Loucy (cell line): Measurements from ENCODE around the gene ADAMTSL4.

Source experiments
- EZH2phosphoT487 ChIP-seq: fragments of 200-600 bp; IDR thresholded peaks from 2 replicates; pipeline ENCODE4 v1.6.1; 2018; ENCODE audit warnings: antibody characterized with exemption, mild to moderate bottlenecking, moderate library complexity, borderline replicate concordance
- TF ChIP-seq, protein P1 (sequence below): fragments of 200-600 bp; sonication (generic); conservative IDR thresholded peaks from 2 replicates; pipeline ENCODE4 v1.5.1; 2014; ENCODE audit warnings: mild to moderate bottlenecking, antibody characterized with exemption, low read length

DNA sequence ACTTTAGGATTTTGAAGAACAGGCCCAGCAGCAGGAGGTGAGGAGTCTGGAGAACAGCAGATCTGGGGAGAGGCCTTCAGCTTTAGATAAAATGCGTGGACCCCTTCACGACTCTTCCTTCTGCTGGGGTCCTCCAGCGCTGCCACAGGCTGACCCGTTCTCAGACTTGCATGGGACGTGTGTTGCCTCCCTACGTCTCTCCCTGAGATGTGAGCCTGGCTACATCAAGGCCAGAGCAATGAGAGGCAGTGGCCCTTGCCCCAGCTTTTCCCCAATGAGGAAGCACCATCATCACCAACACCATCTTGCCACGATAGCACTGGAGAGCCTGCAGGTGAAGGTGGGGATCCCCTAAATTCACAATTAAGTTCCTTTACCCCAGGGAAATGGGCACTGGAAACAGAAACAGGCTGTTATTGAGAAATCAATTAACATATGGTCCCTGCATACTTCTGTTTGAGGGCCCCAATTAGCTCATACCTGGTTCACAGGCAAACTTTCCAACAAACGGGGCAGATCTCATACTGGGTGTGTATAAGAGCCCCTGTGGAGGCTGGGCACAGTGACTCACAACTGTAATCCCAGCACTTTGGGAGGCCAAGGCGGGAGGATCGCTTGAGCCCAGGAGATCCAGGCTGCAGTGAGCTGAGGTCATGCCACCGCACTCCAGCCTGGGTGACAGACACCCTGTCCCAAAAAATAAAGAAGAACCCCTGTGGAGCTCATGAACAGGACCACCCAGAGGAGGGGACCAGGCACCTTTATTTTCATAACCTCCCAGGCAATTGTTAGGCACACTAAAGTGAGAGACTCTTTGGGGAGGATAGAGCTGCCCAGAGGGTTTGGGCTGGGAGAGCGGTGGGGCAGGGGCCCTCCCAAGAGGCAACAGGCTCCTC, 12.1 kb upstream of the ADAMTSL4 start:
- TF ChIP-seq, protein P1, sequence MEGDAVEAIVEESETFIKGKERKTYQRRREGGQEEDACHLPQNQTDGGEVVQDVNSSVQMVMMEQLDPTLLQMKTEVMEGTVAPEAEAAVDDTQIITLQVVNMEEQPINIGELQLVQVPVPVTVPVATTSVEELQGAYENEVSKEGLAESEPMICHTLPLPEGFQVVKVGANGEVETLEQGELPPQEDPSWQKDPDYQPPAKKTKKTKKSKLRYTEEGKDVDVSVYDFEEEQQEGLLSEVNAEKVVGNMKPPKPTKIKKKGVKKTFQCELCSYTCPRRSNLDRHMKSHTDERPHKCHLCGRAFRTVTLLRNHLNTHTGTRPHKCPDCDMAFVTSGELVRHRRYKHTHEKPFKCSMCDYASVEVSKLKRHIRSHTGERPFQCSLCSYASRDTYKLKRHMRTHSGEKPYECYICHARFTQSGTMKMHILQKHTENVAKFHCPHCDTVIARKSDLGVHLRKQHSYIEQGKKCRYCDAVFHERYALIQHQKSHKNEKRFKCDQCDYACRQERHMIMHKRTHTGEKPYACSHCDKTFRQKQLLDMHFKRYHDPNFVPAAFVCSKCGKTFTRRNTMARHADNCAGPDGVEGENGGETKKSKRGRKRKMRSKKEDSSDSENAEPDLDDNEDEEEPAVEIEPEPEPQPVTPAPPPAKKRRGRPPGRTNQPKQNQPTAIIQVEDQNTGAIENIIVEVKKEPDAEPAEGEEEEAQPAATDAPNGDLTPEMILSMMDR: no peak
- no peak for TF ChIP-seq EZH2phosphoT487
